Cardiac fibroblast (primary cell): ENCODE results near the gene BAZ1B.
"Not testable (repeated sequence)": the region's sequence is repeated elsewhere in the genome, so short reads cannot be mapped to it uniquely, and the experiment has no call there.

ENCODE experiments used
- DNase-seq, 2 donors: peaks; one replicate each; pipeline versions ENCODE4 v3.0.0 to v3.0.0-alpha.2; 2010; ENCODE audit warnings: low read depth in 2 of 2
- H3K4me3 ChIP-seq, 2 donors: replicated peaks in 1 of 2; 1 replicate in 1 of 2; 2 replicates in 1 of 2; pipeline ENCODE4 v1.5.1; 2011; ENCODE audit warnings: low read depth in 2 of 2, low read length in 2 of 2, mild to moderate bottlenecking in 2 of 2, moderate library complexity in 1 of 2
- CTCF ChIP-seq: IDR thresholded peaks from one replicate; pipeline ENCODE4 v1.5.1; 2011; ENCODE audit warnings: low read depth, mild to moderate bottlenecking, low read length, inconsistent platforms

BAZ1B gene

GRCh38 chr7:73482746-73483145 lies 39.3 kb downstream of the BAZ1B start:
- no peak for DNase-seq
- no peak overlapping the region for H3K4me3 ChIP-seq
- no peak for TF ChIP-seq CTCF

GRCh38 chr7:73481521-73481920 lies 40.6 kb downstream of the BAZ1B start:
- H3K4me3 ChIP-seq, DNase-seq: not testable (repeated sequence)

- H3K4me3 ChIP-seq, result no peak overlapping the region
- DNase-seq, result no peak
- no peak for TF ChIP-seq CTCF
Measured at GRCh38 chr7:73478549-73478948, 43.5 kb downstream of the BAZ1B start.

- DNase-seq, result no peak
- no peak for TF ChIP-seq CTCF
- H3K4me3 ChIP-seq, result no peak overlapping the region
Measured at GRCh38 chr7:73477376-73477775, 44.7 kb downstream of the BAZ1B start.

- H3K4me3 ChIP-seq, result no peak overlapping the region
- no peak for DNase-seq
- TF ChIP-seq CTCF, result no peak
Measured at GRCh38 chr7:73470208-73470607, 51.9 kb downstream of the BAZ1B start.

- DNase-seq, H3K4me3 ChIP-seq: not testable (repeated sequence)
Measured at GRCh38 chr7:73467046-73467445, 55.0 kb downstream of the BAZ1B start.

GRCh38 chr7:73466112-73466511 lies 56.0 kb downstream of the BAZ1B start:
- no peak overlapping the region for H3K4me3 ChIP-seq
- no peak for DNase-seq
- no peak for TF ChIP-seq CTCF

GRCh38 chr7:73463966-73464365 lies 58.1 kb downstream of the BAZ1B start:
- H3K4me3 ChIP-seq, result no peak overlapping the region
- no peak for DNase-seq
- TF ChIP-seq CTCF, result no peak
